OCI-LY7 (cell line): ENCODE measurements around the gene DRGX. TPM values are rescaled to one million over a fixed set of nuclear protein-coding genes. Genes with fewer than 3 reads are reported as not detected.

ENCODE experiments used
- BruUV-seq: library from RNA; stranded (reverse); fragments of 400-500 nt; replicated peaks from 2 replicates; lab custom pipeline; 2021; lab: Mats Ljungman, UMichigan
- CTCF ChIA-PET: fragments of 300-600 bp; sonication (Branson Sonifier 250); formaldehyde crosslinking; loops from one replicate; lab custom pipeline; 2022; ENCODE audit warnings: antibody characterized with exemption; ENCODE audit not compliant: unreplicated experiment; lab: Charles Lee
- POLR2A ChIA-PET: fragments of 300-600 bp; sonication (Branson Sonifier 250); formaldehyde crosslinking; loops from one replicate; lab custom pipeline; 2022; ENCODE audit warnings: antibody characterized with exemption; lab: Charles Lee
- DNase-seq: peaks from one replicate; pipeline ENCODE4 v3.0.0-alpha.2; 2015; ENCODE audit warnings: low spot score
- H2AFZ ChIP-seq: fragments of 200-600 bp; sonication (generic), shearing (Covaris generic); 2 replicates; pipeline ENCODE4 v1.6.1; 2014; ENCODE audit warnings: mild to moderate bottlenecking, antibody characterized with exemption, low read length, moderate library complexity
- H3K27ac ChIP-seq: fragments of 200-600 bp; sonication (generic); 2 replicates; pipeline ENCODE4 v1.5.1; 2014; ENCODE audit warnings: mixed run types, low read depth, mild to moderate bottlenecking, moderate library complexity, low read length, inconsistent platforms; ENCODE audit not compliant: poor library complexity, severe bottlenecking
- H3K36me3 ChIP-seq: fragments of 200-600 bp; sonication (generic); 2 replicates; pipeline ENCODE4 v1.6.1; 2014; ENCODE audit warnings: mild to moderate bottlenecking, antibody characterized with exemption, low read length, moderate library complexity, mixed read lengths; ENCODE audit not compliant: insufficient read depth
- H3K4me1 ChIP-seq: fragments of 200-600 bp; sonication (generic); 2 replicates; pipeline ENCODE4 v1.5.1; 2014; ENCODE audit warnings: mild to moderate bottlenecking, low read length; ENCODE audit not compliant: insufficient read depth, poor library complexity, severe bottlenecking
- H3K4me2 ChIP-seq: fragments of 200-600 bp; sonication (generic); 2 replicates; pipeline ENCODE4 v1.6.1; 2014; ENCODE audit warnings: mild to moderate bottlenecking, low read length
- H3K4me3 ChIP-seq: fragments of 200-600 bp; sonication (generic); 2 replicates; pipeline ENCODE4 v1.5.1; 2014; ENCODE audit warnings: mild to moderate bottlenecking, low read depth, low read length; ENCODE audit not compliant: poor library complexity, severe bottlenecking
- H3K79me2 ChIP-seq: fragments of 200-600 bp; sonication (generic); 2 replicates; pipeline ENCODE4 v1.6.1; 2016; ENCODE audit warnings: low read depth, mild to moderate bottlenecking, low read length, moderate library complexity, mixed read lengths; ENCODE audit not compliant: insufficient read depth
- H3K9me2 ChIP-seq: fragments of 200-600 bp; sonication (generic); 2 replicates; pipeline ENCODE4 v1.6.1; 2016; ENCODE audit warnings: mild to moderate bottlenecking, low read length, mixed read lengths; ENCODE audit not compliant: insufficient read depth
- H3K9me3 ChIP-seq: fragments of 200-600 bp; sonication (generic); 2 replicates; pipeline ENCODE4 v1.6.1; 2014; ENCODE audit warnings: mild to moderate bottlenecking, mixed run types, low read length, mixed read lengths
- H4K20me1 ChIP-seq: fragments of 200-600 bp; sonication (generic); 2 replicates; pipeline ENCODE4 v1.6.1; 2014; ENCODE audit warnings: mild to moderate bottlenecking, antibody characterized with exemption, low read length, moderate library complexity, mixed read lengths; ENCODE audit not compliant: insufficient read depth
- EZH2phosphoT487 ChIP-seq: fragments of 200-600 bp; sonication (generic); IDR thresholded peaks from 2 replicates; pipeline ENCODE4 v1.6.1; 2018; ENCODE audit warnings: low read depth, borderline replicate concordance, mild to moderate bottlenecking, mixed run types, antibody characterized with exemption, low read length, moderate library complexity, mixed read lengths
- intact Hi-C: fragments of 100-400 bp; cut with micrococcal nuclease; formaldehyde crosslinking; loops from one replicate; pipeline ENCODE4 v1.10.0; 2022; ENCODE audit not compliant: unreplicated experiment
- total RNA-seq, 2 experiments: library from RNA; depleted of rRNA in 1 of 2; stranded (reverse); fragments of >200 nt in 1 of 2; shearing (Covaris generic) in 1 of 2; gene quantifications; 2 replicates each; pipeline ENCODE4 v1.2.3, GENCODE V29; 2014 to 2022
- TF ChIP-seq, protein P1 (sequence below): fragments of 200-600 bp; sonication (generic); conservative IDR thresholded peaks from 2 replicates; pipeline ENCODE4 v1.5.1; 2014; ENCODE audit warnings: mild to moderate bottlenecking, antibody characterized with exemption, low read length, moderate library complexity, mixed read lengths

The DRGX gene
- total RNA-seq, 2 experiments from 2014 or later: not detected

DNA sequence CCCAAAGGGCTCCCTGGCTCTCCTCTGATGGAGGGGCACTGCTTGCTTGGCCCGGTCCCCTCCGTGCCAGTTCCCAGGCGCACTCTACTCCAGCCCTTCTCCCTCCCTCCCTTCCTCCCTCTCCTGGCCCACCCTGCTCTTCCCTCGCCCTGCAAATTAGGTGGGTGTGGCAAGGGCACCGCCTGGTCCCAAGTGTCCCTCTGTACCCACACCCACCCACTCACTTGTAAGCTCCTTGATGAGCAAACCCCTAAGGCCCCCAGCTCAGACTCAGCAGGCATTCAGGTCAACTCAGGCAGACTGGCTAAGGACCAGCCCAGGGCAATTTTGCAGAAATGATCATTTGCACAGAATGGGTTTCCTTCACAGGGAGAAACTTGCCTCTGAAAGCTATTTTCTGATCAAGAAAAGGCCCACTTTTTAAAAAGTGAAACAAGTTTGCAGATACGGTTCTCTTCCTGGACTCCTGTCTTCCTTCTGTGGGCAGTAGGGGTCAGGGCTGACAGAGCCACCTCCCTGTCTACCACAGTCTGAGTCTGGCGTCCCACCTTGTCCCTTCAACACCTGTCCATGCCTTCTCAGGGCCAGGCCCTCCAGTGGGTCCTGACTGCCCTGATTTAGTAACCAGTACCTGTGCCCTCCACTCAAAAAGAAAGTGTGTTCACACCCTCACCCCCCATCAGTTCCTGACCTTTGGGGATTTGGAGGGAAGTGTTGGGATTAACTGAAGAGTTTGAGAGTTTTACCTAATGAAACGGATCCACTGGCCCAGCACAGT, 68.7 kb downstream of the DRGX start:
- no peak overlapping the region for H3K4me3 ChIP-seq
- TF ChIP-seq EZH2phosphoT487: no peak
- TF ChIP-seq, protein P1, sequence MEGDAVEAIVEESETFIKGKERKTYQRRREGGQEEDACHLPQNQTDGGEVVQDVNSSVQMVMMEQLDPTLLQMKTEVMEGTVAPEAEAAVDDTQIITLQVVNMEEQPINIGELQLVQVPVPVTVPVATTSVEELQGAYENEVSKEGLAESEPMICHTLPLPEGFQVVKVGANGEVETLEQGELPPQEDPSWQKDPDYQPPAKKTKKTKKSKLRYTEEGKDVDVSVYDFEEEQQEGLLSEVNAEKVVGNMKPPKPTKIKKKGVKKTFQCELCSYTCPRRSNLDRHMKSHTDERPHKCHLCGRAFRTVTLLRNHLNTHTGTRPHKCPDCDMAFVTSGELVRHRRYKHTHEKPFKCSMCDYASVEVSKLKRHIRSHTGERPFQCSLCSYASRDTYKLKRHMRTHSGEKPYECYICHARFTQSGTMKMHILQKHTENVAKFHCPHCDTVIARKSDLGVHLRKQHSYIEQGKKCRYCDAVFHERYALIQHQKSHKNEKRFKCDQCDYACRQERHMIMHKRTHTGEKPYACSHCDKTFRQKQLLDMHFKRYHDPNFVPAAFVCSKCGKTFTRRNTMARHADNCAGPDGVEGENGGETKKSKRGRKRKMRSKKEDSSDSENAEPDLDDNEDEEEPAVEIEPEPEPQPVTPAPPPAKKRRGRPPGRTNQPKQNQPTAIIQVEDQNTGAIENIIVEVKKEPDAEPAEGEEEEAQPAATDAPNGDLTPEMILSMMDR: no peak
- ChIA-PET POLR2A (interaction anchor here (0.6 kb wide), 1 partner anchor 183 kb away, joined by 3 read pairs; no protein-coding TSS in a partner anchor), CTCF (no interaction called here)
- H3K4me1 ChIP-seq: no peaks in the 10 kb centered on the region
- no peaks in the 10 kb centered on the region for H3K36me3 ChIP-seq
- no peak for DNase-seq
- no peaks in the 10 kb centered on the region for H3K79me2 ChIP-seq
- intact Hi-C loops: no loop called here
- H3K4me2 ChIP-seq: no peak overlapping the region
- no peak overlapping the region for H2AFZ ChIP-seq
- H3K9me2 ChIP-seq: no peaks in the 10 kb centered on the region
- H4K20me1 ChIP-seq: no peaks in the 10 kb centered on the region
- H3K27ac ChIP-seq: no peak overlapping the region
- no peaks in the 10 kb centered on the region for H3K9me3 ChIP-seq
- no TSS peak for BruUV-seq

DNA sequence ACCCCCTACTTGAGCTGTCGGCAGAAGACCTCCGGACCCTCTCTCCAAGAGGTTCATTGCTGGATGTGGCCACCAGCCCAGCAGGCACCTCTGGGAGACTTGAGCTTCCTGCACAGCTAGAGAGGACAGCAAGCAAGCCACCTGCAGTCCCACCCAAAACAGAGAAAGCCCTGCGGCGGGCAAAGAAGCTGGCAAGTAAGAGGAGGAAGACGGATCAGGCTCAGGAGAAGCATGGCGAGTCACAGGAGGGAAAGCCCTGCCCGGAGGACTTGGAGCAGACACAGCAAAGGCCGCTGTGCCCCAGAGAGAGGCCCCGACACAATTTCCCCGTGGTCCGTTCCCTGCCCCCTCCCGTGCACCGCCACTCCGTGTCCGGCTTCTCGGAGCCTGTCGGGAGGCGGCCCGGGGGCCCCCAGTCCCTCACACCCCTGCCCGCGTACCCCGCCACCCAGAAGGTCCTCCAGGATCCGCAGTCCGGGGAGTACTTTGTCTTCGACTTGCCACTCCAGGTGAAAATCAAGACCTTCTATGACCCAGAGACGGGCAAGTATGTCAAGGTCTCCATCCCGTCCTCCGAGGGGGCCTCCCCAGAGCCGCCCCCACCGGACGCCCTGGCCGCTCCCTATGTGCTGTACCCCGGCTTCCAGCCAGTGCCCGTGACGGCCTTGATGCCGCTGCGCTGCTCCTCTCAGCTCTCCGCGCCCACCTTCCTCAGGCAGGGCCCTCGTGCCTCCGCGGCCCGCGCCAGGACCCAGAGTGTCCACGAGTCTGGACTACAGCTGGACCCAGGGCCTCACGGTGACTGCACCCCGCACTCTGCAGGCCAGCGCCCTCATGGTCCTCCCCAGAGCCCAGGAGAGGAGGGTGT, 69.7 kb downstream of the DRGX start:
- CTCF ChIA-PET: no interaction called here
- BruUV-seq: no TSS peak
- no peaks in the 10 kb centered on the region for H3K79me2 ChIP-seq

More for the DNA sequence above, 69.7 kb downstream of the DRGX start:
- TF ChIP-seq EZH2phosphoT487: no peak
- TF ChIP-seq, protein P1: no peak
- H3K4me3 ChIP-seq: no peak overlapping the region
- no peaks in the 10 kb centered on the region for H3K9me3 ChIP-seq
- intact Hi-C loops: no loop called here
- no peaks in the 10 kb centered on the region for H4K20me1 ChIP-seq
- H2AFZ ChIP-seq: no peak overlapping the region
- H3K9me2 ChIP-seq: no peaks in the 10 kb centered on the region
- DNase-seq: no peak
- H3K4me2 ChIP-seq: no peak overlapping the region
- POLR2A ChIA-PET: no interaction called here
- H3K36me3 ChIP-seq: no peaks in the 10 kb centered on the region
- no peak overlapping the region for H3K27ac ChIP-seq
- no peaks in the 10 kb centered on the region for H3K4me1 ChIP-seq
